Measurements from ENCODE around the gene SMIM13. TPM values are rescaled to one million over a fixed set of nuclear protein-coding genes. Genes with fewer than 3 reads are reported as not detected.

The SMIM13 gene
- 1 to 10 TPM; 6.3 to 8.0 TPM for total RNA-seq

DNA sequence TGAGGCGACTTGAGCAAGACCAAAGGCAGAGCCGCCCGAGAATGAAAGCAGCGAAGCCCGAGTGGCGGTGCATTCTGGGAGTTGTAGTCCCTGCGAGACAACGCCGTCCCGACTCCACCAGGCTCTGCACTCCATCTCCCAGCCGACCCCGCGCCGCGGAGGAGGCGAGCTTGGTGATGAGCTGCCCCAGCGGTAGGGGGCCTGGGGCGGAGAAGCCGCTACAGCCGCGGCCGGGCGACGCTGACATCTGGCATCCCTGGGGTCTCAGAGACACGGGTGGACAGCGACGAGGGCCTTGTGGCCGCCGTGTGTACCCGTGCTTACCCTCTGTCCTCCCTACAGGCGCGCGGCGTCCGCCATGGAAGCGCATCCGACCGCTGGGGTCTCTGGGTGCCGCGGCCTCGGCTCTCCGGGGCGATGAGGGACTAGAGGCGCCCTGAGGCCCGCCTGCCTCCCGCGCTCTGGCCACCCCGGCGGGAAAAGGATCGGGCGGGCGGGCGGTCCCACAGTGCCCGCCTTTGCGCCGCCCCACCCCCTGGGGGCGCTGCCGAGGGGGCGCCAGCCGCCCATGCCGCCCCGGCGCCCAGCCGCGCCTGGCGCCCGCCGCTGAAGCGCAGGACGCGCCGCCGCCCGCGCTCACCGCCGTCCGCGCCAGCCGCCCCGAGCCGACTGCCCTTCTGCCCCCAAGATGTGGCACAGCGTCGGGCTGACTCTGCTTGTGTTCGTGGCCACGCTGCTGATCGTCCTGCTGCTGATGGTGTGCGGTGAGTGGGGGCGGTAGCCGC, at the start of gene SMIM13:
Gene SMIM13 (plus strand): TSS at position 209 of the 785 bp plus-strand sequence. CDS start 480 bp downstream, at position 689.
- peak within 1 kb of the TSS; percentile 75 for H3K4me3 ChIP-seq
- no peaks in the 10 kb centered on the region for H3K36me3 ChIP-seq
- peaks cover 7% of the 10 kb centered on the region for H3K4me1 ChIP-seq
- TF ChIP-seq, protein P1, sequence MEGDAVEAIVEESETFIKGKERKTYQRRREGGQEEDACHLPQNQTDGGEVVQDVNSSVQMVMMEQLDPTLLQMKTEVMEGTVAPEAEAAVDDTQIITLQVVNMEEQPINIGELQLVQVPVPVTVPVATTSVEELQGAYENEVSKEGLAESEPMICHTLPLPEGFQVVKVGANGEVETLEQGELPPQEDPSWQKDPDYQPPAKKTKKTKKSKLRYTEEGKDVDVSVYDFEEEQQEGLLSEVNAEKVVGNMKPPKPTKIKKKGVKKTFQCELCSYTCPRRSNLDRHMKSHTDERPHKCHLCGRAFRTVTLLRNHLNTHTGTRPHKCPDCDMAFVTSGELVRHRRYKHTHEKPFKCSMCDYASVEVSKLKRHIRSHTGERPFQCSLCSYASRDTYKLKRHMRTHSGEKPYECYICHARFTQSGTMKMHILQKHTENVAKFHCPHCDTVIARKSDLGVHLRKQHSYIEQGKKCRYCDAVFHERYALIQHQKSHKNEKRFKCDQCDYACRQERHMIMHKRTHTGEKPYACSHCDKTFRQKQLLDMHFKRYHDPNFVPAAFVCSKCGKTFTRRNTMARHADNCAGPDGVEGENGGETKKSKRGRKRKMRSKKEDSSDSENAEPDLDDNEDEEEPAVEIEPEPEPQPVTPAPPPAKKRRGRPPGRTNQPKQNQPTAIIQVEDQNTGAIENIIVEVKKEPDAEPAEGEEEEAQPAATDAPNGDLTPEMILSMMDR (IDR thresholded peaks at IDR 0.05): peak; percentile 56
- no peaks in the 10 kb centered on the region for H3K27me3 ChIP-seq
- intact Hi-C loops (cut with DNase I): no loop called here
- peak within 1 kb of the TSS; percentile 93 for H3K27ac ChIP-seq
- DNase-seq: peak; percentile 98
- peak within 1 kb of the TSS; percentile 87 to 94 for H3K9ac ChIP-seq (ENCODE audit: low read depth in 2 of 2, low read length in 2 of 2)
- no peaks in the 10 kb centered on the region for H3K9me3 ChIP-seq

DNA sequence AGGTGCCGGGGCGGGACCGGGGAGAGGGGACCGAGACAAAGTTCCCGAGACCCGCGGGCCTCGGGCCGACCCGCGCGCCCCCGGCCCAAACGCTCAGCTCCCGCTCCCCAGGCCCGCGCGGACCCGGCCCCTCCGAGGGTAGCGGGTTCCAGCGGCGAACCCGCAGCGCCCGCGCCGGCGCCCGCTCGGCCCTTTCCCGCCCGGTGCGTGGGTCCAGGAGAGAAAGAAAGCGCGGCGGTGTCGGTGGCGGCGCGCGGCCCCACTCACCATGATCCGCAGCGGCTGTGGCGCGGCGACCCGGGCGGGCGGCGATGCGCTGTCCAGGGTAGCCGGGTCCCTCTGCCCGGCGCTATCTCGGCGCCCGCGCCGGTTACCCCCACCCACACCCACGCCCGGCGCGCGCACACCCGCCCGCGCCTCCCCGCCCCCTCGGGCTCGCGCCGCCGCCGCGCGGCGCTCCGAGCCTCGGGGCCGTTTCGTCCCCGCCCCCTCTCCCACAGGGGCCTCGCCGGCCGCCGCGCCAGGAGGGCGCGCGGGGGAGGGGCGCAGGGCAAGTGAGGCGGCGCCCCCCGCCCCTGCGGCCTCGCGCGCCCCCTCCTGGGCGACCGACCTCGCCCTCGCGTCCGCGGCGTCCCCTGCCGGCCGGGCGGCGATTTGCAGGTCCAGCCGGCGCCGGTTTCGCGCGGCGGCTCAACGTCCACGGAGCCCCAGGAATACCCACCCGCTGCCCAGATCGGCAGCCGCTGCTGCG, 49.5 kb upstream of the SMIM13 start, which contains the start of gene ELOVL2:
Gene ELOVL2 (minus strand): TSS at position 345 of the 751 bp plus-strand sequence. CDS start 75 bp downstream, at position 270.
- no peak within 1 kb of the TSS for H3K27ac ChIP-seq
- H3K9ac ChIP-seq (ENCODE audit: low read depth in 2 of 2, low read length in 2 of 2): no peak within 1 kb of the TSS
- no peak for DNase-seq
- H3K4me1 ChIP-seq: no peaks in the 10 kb centered on the region
- no peaks in the 10 kb centered on the region for H3K9me3 ChIP-seq
- intact Hi-C loops (cut with DNase I): no loop called here
- H3K4me3 ChIP-seq: peak within 1 kb of the TSS; percentile 26
- peaks cover 28% of the 10 kb centered on the region for H3K27me3 ChIP-seq
- TF ChIP-seq, protein P1 (IDR thresholded peaks at IDR 0.05): no peak
- no peaks in the 10 kb centered on the region for H3K36me3 ChIP-seq

DNA sequence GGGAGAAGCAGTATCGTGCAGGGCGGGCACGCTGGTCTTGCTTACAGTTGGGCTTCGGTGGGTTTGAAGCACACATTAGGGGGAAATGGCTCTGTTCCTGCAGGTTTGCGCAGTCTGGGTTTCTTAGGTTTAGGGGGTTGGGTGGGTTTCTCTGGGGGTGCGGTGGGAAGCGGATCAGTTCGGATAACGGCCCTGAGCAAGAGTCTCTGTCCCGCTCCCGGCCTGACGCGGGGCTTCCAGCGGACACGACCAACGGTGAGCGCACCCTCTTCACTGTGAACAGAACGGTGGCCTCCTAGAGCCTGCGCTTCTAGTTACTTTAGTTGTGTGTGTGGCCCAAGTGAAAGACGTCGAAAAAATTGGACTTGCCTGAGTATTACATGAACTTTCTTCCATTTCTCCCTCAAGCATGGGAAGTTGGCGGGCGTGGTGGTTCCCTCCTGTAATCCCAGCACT, 48.9 kb upstream of the SMIM13 start:
- Histone ChIP-seq H3K27ac (no peak overlapping the region), H3K4me1 (no peaks in the 10 kb centered on the region), H3K9ac (ENCODE audit: low read depth in 2 of 2, low read length in 2 of 2) (no peak overlapping the region), H3K27me3 (peaks cover 28% of the 10 kb centered on the region), H3K4me3 (no peak overlapping the region), H3K9me3 (no peaks in the 10 kb centered on the region), H3K36me3 (no peaks in the 10 kb centered on the region)
- intact Hi-C loops (cut with DNase I): no loop called here
- TF ChIP-seq, protein P1 (IDR thresholded peaks at IDR 0.05): no peak
- no peak for DNase-seq

DNA sequence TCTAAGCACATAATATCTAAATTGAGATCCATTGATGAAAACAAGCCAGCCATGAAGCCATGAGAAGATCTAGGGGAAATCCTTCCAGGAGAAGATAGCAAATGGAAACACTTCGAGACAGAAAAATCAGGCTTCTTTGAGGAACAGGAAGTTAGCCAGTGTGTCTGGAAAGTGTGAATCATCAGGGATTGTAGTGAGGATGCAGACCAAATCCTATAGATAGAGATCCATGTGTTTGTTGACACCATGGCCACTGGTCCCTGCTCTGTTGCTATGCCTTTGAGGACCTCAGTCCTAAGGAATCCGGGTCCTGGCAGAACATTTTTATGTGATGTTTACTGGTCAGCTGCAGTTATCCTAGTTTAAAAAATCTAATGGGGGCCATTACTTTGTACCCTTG, 42.9 kb upstream of the SMIM13 start:
- Histone ChIP-seq H3K9me3 (no peaks in the 10 kb centered on the region), H3K4me3 (no peak overlapping the region), H3K36me3 (no peaks in the 10 kb centered on the region), H3K4me1 (no peaks in the 10 kb centered on the region), H3K9ac (ENCODE audit: low read depth in 2 of 2, low read length in 2 of 2) (no peak overlapping the region), H3K27ac (no peak overlapping the region), H3K27me3 (peaks cover 11% of the 10 kb centered on the region)
- DNase-seq: no peak
- intact Hi-C loops (cut with DNase I): no loop called here
- TF ChIP-seq, protein P1 (IDR thresholded peaks at IDR 0.05): no peak

DNA sequence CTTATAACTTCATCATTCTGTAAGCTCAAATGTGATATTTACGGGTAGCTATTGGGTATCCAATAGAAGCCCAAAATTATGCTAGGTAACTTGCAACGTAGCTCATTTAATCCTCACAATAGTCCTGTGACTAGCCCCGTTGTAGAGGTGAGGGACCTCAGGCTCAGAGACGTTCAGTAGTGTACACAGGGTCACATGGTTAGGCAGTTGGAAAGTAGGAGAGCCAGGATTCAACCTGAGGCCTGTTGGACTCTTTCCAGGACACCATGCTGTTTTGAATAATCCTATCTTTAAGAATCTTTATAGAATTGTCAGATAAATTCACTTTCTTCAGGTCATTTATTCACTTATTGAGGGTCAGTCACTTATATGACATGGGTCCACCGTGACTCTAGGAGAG, 40.3 kb upstream of the SMIM13 start:
- intact Hi-C loops (cut with DNase I): no loop called here
- H3K27ac ChIP-seq: no peak overlapping the region
- no peak overlapping the region for H3K9ac ChIP-seq (ENCODE audit: low read depth in 2 of 2, low read length in 2 of 2)
- no peaks in the 10 kb centered on the region for H3K4me1 ChIP-seq
- TF ChIP-seq, protein P1 (IDR thresholded peaks at IDR 0.05): no peak
- H3K9me3 ChIP-seq: no peaks in the 10 kb centered on the region
- H3K36me3 ChIP-seq: no peaks in the 10 kb centered on the region
- DNase-seq: no peak
- H3K27me3 ChIP-seq: no peaks in the 10 kb centered on the region
- H3K4me3 ChIP-seq: no peak overlapping the region
